Measurements from ENCODE around the gene OR1D5. TPM values are rescaled to one million over a fixed set of nuclear protein-coding genes. Genes with fewer than 3 reads are reported as not detected.

The OR1D5 gene
- total and polyA plus RNA-seq, 2 of the 8 experiments (the other 6 are each of a cell fraction or from before 2014, with no cell fraction given), result not detected

GRCh38 chr17:3012926-3013581 is 50.4 kb downstream of the OR1D5 start (continued):
- TF ChIP-seq RAD21 (IDR thresholded peaks at IDR 0.05 in 1 of 2, conservative IDR thresholded peaks at IDR 0.05 in 1 of 2; ENCODE audit: low read depth in 2 of 2, low read length in 2 of 2) (peak; percentile 97 to 98), NRF1 (IDR thresholded peaks at IDR 0.05; ENCODE audit: low read depth, low read length) (no peak), TCF12 (IDR thresholded peaks at IDR 0.05; ENCODE audit: low read depth, low read length) (no peak), CBX8 (IDR thresholded peaks at IDR 0.05; ENCODE audit: borderline replicate concordance, low read depth, low read length) (no peak), MAFK (IDR thresholded peaks at IDR 0.05; ENCODE audit: low read depth, low read length) (no peak), ZNF274 (IDR thresholded peaks at IDR 0.05; ENCODE audit: borderline replicate concordance, extremely low read depth, low read length) (no peak), CHD2 (IDR thresholded peaks at IDR 0.05; ENCODE audit: low read length) (no peak), SP1 (IDR thresholded peaks at IDR 0.05; ENCODE audit: low read depth, low read length) (no peak), SRF (IDR thresholded peaks at IDR 0.05; ENCODE audit: low read depth, low read length) (no peak), POLR2AphosphoS5 (IDR thresholded peaks at IDR 0.05; ENCODE audit: low read depth, low read length) (no peak), CBX5 (IDR thresholded peaks at IDR 0.05; ENCODE audit: low read depth, low read length) (no peak)
- TF ChIP-seq, protein P1, sequence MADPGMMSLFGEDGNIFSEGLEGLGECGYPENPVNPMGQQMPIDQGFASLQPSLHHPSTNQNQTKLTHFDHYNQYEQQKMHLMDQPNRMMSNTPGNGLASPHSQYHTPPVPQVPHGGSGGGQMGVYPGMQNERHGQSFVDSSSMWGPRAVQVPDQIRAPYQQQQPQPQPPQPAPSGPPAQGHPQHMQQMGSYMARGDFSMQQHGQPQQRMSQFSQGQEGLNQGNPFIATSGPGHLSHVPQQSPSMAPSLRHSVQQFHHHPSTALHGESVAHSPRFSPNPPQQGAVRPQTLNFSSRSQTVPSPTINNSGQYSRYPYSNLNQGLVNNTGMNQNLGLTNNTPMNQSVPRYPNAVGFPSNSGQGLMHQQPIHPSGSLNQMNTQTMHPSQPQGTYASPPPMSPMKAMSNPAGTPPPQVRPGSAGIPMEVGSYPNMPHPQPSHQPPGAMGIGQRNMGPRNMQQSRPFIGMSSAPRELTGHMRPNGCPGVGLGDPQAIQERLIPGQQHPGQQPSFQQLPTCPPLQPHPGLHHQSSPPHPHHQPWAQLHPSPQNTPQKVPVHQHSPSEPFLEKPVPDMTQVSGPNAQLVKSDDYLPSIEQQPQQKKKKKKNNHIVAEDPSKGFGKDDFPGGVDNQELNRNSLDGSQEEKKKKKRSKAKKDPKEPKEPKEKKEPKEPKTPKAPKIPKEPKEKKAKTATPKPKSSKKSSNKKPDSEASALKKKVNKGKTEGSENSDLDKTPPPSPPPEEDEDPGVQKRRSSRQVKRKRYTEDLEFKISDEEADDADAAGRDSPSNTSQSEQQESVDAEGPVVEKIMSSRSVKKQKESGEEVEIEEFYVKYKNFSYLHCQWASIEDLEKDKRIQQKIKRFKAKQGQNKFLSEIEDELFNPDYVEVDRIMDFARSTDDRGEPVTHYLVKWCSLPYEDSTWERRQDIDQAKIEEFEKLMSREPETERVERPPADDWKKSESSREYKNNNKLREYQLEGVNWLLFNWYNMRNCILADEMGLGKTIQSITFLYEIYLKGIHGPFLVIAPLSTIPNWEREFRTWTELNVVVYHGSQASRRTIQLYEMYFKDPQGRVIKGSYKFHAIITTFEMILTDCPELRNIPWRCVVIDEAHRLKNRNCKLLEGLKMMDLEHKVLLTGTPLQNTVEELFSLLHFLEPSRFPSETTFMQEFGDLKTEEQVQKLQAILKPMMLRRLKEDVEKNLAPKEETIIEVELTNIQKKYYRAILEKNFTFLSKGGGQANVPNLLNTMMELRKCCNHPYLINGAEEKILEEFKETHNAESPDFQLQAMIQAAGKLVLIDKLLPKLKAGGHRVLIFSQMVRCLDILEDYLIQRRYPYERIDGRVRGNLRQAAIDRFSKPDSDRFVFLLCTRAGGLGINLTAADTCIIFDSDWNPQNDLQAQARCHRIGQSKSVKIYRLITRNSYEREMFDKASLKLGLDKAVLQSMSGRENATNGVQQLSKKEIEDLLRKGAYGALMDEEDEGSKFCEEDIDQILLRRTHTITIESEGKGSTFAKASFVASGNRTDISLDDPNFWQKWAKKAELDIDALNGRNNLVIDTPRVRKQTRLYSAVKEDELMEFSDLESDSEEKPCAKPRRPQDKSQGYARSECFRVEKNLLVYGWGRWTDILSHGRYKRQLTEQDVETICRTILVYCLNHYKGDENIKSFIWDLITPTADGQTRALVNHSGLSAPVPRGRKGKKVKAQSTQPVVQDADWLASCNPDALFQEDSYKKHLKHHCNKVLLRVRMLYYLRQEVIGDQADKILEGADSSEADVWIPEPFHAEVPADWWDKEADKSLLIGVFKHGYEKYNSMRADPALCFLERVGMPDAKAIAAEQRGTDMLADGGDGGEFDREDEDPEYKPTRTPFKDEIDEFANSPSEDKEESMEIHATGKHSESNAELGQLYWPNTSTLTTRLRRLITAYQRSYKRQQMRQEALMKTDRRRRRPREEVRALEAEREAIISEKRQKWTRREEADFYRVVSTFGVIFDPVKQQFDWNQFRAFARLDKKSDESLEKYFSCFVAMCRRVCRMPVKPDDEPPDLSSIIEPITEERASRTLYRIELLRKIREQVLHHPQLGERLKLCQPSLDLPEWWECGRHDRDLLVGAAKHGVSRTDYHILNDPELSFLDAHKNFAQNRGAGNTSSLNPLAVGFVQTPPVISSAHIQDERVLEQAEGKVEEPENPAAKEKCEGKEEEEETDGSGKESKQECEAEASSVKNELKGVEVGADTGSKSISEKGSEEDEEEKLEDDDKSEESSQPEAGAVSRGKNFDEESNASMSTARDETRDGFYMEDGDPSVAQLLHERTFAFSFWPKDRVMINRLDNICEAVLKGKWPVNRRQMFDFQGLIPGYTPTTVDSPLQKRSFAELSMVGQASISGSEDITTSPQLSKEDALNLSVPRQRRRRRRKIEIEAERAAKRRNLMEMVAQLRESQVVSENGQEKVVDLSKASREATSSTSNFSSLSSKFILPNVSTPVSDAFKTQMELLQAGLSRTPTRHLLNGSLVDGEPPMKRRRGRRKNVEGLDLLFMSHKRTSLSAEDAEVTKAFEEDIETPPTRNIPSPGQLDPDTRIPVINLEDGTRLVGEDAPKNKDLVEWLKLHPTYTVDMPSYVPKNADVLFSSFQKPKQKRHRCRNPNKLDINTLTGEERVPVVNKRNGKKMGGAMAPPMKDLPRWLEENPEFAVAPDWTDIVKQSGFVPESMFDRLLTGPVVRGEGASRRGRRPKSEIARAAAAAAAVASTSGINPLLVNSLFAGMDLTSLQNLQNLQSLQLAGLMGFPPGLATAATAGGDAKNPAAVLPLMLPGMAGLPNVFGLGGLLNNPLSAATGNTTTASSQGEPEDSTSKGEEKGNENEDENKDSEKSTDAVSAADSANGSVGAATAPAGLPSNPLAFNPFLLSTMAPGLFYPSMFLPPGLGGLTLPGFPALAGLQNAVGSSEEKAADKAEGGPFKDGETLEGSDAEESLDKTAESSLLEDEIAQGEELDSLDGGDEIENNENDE (IDR thresholded peaks at IDR 0.05; ENCODE audit: insufficient replicate concordance, low read length), result no peak
